ENCODE results near the gene C19orf25. TPM values are rescaled to one million over a fixed set of nuclear protein-coding genes. Genes with fewer than 3 reads are reported as not detected.

The C19orf25 gene
- total RNA-seq, 2 experiments from 2014 or later = 17.5 to 20.8 TPM

DNA sequence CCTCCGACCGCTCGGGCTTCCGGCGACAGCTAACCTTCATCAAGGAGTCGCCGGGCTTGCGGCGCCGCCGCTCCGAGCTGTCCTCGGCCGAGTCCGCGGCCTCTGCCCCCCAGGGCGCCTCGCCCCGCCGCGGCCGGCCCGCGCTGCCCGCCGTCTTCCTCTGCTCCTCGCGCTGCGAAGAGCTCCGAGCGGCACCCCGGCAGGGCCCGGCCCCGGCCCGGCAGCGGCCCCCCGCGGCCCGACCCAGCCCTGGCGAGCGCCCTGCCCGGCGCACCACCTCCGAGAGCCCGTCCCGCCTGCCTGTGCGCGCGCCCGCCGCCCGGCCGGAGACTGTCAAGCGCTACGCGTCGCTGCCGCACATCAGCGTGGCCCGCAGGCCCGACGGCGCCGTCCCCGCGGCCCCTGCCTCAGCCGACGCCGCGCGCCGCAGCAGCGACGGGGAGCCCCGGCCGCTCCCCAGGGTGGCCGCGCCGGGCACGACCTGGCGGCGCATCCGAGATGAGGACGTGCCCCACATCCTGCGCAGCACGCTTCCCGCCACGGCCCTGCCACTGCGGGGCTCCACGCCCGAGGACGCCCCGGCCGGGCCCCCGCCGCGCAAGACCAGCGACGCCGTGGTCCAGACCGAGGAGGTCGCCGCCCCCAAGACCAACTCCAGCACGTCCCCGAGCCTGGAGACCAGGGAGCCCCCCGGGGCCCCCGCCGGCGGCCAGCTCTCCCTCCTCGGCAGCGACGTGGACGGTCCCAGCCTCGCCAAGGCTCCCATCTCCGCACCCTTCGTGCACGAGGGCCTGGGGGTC is 9.6 kb downstream of the C19orf25 start:
- DNase-seq = no peak
- intact Hi-C loops (cut with micrococcal nuclease) = loop anchor here (2.0 to 5.0 kb wide), 2 partner anchors 43 to 288 kb away; partner anchors contain the start of gene ADAMTSL5
- Mint-ChIP-seq H3K9me3 (no peaks in the 10 kb centered on the region), H3K36me3 (ENCODE audit: low read depth) (no peaks in the 10 kb centered on the region), H3K27ac (no peak overlapping the region), H3K27me3 (ENCODE audit: low read depth) (peaks cover 17% of the 10 kb centered on the region), H3K4me3 (no peak overlapping the region), H3K4me1 (ENCODE audit: low read depth) (peaks cover 17% of the 10 kb centered on the region)
- CTCF ChIA-PET = interaction anchor here (1.3 kb wide), 1 partner anchor 25 kb away, joined by 3 read pairs; no protein-coding TSS in a partner anchor

DNA sequence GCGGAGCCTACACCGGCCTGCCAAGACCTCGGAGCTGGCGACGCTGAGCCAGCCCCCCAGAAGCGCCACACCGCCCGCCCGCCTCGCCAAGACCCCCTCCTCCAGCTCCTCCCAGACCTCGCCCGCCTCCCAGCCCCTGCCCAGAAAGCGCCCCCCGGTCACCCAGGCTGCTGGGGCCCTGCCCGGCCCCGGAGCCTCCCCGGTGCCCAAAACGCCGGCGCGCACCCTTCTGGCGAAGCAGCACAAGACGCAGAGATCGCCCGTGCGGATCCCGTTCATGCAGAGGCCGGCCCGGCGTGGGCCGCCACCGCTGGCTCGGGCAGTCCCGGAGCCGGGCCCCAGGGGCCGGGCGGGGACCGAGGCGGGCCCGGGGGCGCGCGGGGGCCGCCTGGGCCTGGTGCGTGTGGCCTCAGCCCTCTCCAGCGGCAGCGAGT is 10.2 kb downstream of the C19orf25 start:
- peaks cover 17% of the 10 kb centered on the region for H3K4me1 Mint-ChIP-seq (ENCODE audit: low read depth)
- intact Hi-C loops (cut with micrococcal nuclease) = loop anchor here (5.0 kb wide), 1 partner anchor 288 kb away; no protein-coding TSS in a partner anchor
- DNase-seq = no peak
- no peak overlapping the region for H3K27ac Mint-ChIP-seq
- CTCF ChIA-PET = interaction anchor here (1.3 kb wide), 1 partner anchor 25 kb away, joined by 3 read pairs; no protein-coding TSS in a partner anchor
- H3K4me3 Mint-ChIP-seq = peak overlapping the region; percentile 36
- H3K36me3 Mint-ChIP-seq (ENCODE audit: low read depth) = no peaks in the 10 kb centered on the region
- no peaks in the 10 kb centered on the region for H3K9me3 Mint-ChIP-seq
- peaks cover 17% of the 10 kb centered on the region for H3K27me3 Mint-ChIP-seq (ENCODE audit: low read depth)

DNA sequence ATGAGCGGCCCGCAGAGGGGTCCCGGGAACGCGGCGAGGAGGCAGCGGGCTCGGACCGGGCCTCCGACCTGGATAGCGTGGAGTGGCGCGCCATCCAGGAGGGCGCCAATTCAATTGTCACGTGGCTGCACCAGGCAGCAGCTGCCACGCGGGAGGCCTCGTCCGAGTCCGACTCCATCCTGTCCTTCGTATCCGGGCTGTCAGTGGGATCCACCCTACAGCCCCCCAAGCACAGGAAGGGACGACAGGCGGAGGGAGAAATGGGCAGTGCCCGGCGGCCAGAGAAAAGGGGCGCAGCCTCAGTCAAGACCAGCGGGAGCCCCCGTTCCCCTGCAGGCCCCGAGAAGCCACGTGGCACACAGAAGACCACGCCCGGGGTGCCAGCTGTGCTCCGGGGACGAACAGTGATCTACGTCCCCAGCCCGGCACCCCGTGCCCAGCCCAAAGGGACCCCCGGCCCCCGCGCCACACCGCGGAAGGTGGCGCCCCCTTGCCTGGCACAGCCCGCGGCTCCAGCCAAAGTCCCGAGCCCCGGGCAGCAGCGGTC is 10.7 kb downstream of the C19orf25 start:
- intact Hi-C loops (cut with micrococcal nuclease) = loop anchor here (5.0 kb wide), 1 partner anchor 289 kb away; no protein-coding TSS in a partner anchor
- Mint-ChIP-seq H3K4me1 (ENCODE audit: low read depth) (peaks cover 17% of the 10 kb centered on the region), H3K4me3 (peak overlapping the region; percentile 36), H3K36me3 (ENCODE audit: low read depth) (no peaks in the 10 kb centered on the region), H3K9me3 (no peaks in the 10 kb centered on the region), H3K27me3 (ENCODE audit: low read depth) (peaks cover 17% of the 10 kb centered on the region), H3K27ac (no peak overlapping the region)
- DNase-seq = no peak
- CTCF ChIA-PET = interaction anchor here (1.3 kb wide), 1 partner anchor 24 kb away, joined by 3 read pairs; no protein-coding TSS in a partner anchor

DNA sequence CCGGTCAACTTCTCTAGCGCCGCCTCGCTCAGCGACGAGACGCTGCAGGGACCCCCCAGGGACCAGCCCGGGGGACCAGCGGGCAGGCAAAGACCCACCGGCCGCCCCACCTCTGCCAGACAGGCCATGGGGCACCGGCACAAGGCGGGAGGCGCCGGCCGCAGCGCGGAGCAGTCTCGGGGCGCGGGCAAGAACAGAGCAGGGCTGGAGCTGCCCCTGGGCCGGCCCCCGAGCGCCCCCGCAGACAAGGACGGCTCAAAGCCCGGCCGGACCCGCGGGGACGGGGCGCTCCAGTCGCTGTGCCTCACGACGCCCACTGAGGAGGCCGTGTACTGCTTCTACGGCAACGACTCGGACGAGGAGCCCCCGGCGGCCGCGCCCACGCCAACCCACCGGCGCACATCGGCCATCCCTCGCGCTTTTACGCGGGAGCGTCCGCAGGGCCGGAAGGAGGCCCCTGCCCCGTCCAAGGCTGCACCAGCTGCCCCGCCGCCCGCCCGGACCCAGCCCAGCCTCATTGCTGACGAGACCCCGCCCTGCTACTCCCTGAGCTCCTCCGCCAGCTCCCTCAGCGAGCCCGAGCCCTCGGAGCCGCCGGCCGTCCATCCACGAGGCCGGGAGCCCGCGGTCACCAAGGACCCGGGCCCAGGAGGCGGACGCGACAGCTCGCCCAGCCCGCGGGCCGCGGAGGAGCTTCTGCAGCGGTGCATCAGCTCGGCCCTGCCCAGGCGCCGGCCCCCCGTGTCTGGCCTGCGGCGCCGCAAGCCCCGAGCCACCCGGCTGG is 11.3 kb downstream of the C19orf25 start:
- no peak overlapping the region for H3K4me3 Mint-ChIP-seq
- intact Hi-C loops (cut with micrococcal nuclease) = loop anchor here (5.0 kb wide), 1 partner anchor 290 kb away; no protein-coding TSS in a partner anchor
- no peaks in the 10 kb centered on the region for H3K9me3 Mint-ChIP-seq
- H3K27me3 Mint-ChIP-seq (ENCODE audit: low read depth) = peaks cover 17% of the 10 kb centered on the region
- H3K4me1 Mint-ChIP-seq (ENCODE audit: low read depth) = peaks cover 14% of the 10 kb centered on the region
- no peak for DNase-seq
- no peak overlapping the region for H3K27ac Mint-ChIP-seq
- CTCF ChIA-PET = interaction anchor here (1.3 kb wide), 2 partner anchors 17 to 23 kb away, joined by 3 to 4 read pairs; no protein-coding TSS in a partner anchor
- H3K36me3 Mint-ChIP-seq (ENCODE audit: low read depth) = no peaks in the 10 kb centered on the region

DNA sequence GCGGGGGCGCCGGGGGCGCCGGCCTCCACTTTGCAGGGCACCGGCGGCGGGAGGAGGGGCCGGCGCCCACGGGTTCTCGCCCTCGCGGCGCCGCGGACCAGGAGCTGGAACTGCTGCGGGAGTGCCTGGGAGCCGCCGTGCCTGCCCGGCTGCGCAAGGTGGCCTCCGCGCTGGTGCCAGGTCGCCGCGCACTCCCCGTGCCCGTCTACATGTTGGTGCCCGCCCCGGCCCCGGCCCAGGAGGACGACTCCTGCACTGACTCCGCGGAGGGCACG is 11.9 kb downstream of the C19orf25 start:
- intact Hi-C loops (cut with micrococcal nuclease) = loop anchor here (5.0 kb wide), 1 partner anchor 290 kb away; no protein-coding TSS in a partner anchor
- CTCF ChIA-PET = interaction anchor here (1.0 to 1.3 kb wide), 3 partner anchors 9 to 24 kb away, joined by 3 to 4 read pairs (median 4); partner anchors contain the start of gene REEP6
- H3K9me3 Mint-ChIP-seq = no peaks in the 10 kb centered on the region
- no peak overlapping the region for H3K27ac Mint-ChIP-seq
- peaks cover 17% of the 10 kb centered on the region for H3K27me3 Mint-ChIP-seq (ENCODE audit: low read depth)
- H3K4me3 Mint-ChIP-seq = no peak overlapping the region
- no peak for DNase-seq
- no peaks in the 10 kb centered on the region for H3K36me3 Mint-ChIP-seq (ENCODE audit: low read depth)
- peaks cover 14% of the 10 kb centered on the region for H3K4me1 Mint-ChIP-seq (ENCODE audit: low read depth)

DNA sequence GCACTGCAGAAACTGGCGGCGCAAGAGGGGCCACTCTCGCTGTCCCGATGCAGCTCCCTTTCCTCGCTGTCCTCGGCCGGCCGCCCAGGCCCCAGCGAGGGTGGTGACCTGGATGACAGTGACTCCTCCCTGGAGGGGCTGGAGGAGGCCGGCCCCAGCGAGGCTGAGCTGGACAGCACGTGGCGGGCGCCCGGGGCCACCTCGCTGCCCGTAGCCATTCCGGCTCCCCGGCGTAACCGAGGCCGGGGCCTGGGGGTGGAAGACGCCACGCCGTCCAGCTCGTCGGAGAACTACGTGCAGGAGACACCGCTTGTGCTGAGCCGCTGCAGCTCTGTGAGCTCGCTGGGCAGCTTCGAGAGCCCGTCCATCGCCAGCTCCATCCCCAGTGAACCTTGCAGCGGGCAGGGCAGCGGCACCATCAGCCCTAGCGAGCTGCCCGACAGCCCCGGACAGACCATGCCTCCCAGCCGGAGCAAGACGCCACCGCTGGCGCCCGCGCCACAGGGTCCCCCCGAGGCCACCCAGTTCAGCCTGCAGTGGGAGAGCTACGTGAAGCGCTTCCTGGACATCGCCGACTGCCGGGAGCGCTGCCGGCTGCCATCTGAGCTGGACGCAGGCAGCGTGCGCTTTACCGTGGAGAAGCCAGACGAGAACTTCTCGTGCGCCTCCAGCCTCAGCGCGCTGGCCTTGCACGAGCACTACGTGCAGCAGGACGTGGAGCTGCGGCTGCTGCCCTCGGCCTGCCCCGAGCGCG is 12.4 kb downstream of the C19orf25 start:
- peaks cover 11% of the 10 kb centered on the region for H3K4me1 Mint-ChIP-seq (ENCODE audit: low read depth)
- peaks cover 13% of the 10 kb centered on the region for H3K27me3 Mint-ChIP-seq (ENCODE audit: low read depth)
- no peak overlapping the region for H3K4me3 Mint-ChIP-seq
- DNase-seq = no peak
- H3K27ac Mint-ChIP-seq = no peak overlapping the region
- CTCF ChIA-PET = interaction anchor here (0.6 to 1.8 kb wide), 6 partner anchors 9 to 48 kb away, joined by 3 to 4 read pairs (median 4); partner anchors contain the start of gene REEP6
- H3K9me3 Mint-ChIP-seq = no peaks in the 10 kb centered on the region
- intact Hi-C loops (cut with micrococcal nuclease) = loop anchor here (5.0 kb wide), 1 partner anchor 291 kb away; no protein-coding TSS in a partner anchor
- no peaks in the 10 kb centered on the region for H3K36me3 Mint-ChIP-seq (ENCODE audit: low read depth)

DNA sequence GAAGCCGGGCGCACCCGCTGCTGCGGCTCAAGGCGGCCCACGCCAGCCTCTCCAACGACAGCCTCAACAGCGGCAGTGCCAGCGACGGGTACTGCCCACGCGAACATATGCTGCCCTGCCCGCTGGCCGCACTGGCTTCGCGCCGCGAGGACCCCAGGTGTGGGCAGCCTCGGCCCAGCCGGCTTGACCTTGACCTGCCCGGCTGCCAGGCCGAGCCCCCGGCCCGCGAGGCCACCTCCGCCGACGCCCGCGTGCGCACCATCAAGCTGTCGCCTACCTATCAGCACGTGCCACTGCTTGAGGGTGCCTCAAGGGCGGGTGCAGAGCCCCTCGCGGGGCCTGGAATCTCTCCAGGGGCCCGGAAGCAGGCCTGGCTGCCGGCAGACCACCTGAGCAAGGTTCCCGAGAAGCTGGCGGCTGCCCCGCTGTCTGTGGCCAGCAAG is 13.0 kb downstream of the C19orf25 start:
- intact Hi-C loops (cut with micrococcal nuclease) = loop anchor here (5.0 kb wide), 1 partner anchor 291 kb away; no protein-coding TSS in a partner anchor
- Mint-ChIP-seq H3K36me3 (ENCODE audit: low read depth) (no peaks in the 10 kb centered on the region), H3K27me3 (ENCODE audit: low read depth) (peaks cover 9% of the 10 kb centered on the region), H3K9me3 (no peaks in the 10 kb centered on the region), H3K4me3 (no peak overlapping the region), H3K4me1 (ENCODE audit: low read depth) (peaks cover 5% of the 10 kb centered on the region), H3K27ac (no peak overlapping the region)
- no peak for DNase-seq
- CTCF ChIA-PET = interaction anchor here (0.8 to 1.8 kb wide), 6 partner anchors 8 to 69 kb away, joined by 3 to 4 read pairs (median 4); partner anchors contain the start of gene REEP6

DNA sequence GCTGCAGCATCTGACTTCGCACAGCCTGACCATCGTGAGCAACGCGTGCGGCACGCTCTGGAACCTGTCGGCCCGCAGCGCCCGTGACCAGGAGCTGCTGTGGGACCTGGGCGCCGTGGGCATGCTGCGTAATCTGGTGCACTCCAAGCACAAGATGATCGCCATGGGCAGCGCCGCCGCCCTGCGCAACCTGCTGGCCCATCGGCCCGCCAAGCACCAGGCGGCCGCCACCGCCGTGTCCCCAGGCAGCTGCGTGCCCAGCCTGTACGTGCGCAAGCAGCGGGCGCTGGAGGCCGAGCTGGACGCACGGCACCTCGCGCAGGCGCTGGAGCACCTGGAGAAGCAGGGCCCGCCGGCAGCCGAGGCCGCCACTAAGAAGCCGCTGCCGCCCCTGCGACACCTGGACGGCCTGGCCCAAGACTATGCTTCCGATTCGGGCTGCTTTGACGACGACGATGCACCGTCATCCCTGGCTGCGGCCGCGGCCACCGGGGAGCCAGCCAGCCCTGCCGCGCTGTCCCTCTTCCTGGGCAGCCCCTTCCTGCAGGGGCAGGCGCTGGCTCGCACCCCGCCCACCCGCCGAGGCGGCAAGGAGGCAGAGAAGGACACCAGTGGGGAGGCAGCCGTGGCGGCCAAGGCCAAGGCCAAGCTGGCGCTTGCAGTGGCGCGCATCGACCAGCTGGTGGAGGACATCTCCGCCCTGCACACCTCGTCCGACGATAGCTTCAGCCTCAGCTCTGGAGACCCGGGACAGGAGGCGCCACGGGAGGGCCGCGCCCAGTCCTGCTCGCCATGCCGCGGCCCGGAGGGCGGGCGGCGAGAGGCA is 13.6 kb downstream of the C19orf25 start:
- intact Hi-C loops (cut with micrococcal nuclease) = loop anchor here (5.0 kb wide), 1 partner anchor 292 kb away; no protein-coding TSS in a partner anchor
- no peak overlapping the region for H3K4me3 Mint-ChIP-seq
- CTCF ChIA-PET = interaction anchor here (0.8 to 1.8 kb wide), 3 partner anchors 12 to 68 kb away, joined by 3 to 4 read pairs (median 3); no protein-coding TSS in a partner anchor
- peaks cover 9% of the 10 kb centered on the region for H3K27me3 Mint-ChIP-seq (ENCODE audit: low read depth)
- H3K27ac Mint-ChIP-seq = no peak overlapping the region
- H3K4me1 Mint-ChIP-seq (ENCODE audit: low read depth) = peaks cover 3% of the 10 kb centered on the region
- no peaks in the 10 kb centered on the region for H3K36me3 Mint-ChIP-seq (ENCODE audit: low read depth)
- no peaks in the 10 kb centered on the region for H3K9me3 Mint-ChIP-seq
- DNase-seq = no peak

DNA sequence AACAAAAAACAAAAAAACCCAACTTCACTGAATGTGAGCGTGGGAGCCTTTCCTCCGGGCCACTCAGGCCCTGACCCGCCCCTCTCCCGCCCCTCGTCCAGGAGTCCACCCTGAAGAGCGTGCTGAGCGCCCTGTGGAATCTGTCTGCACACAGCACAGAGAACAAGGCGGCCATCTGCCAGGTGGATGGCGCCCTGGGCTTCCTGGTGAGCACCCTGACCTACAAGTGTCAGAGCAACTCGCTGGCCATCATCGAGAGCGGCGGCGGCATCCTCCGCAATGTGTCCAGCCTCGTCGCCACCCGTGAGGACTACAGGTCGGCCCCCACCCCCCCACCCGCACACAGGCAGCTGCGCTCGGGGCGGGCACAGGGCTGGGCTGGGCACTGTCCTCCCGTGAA is 17.2 kb downstream of the C19orf25 start:
- Mint-ChIP-seq H3K4me3 (no peak overlapping the region), H3K36me3 (ENCODE audit: low read depth) (peaks cover 2% of the 10 kb centered on the region), H3K9me3 (no peaks in the 10 kb centered on the region), H3K27me3 (ENCODE audit: low read depth) (peaks cover 13% of the 10 kb centered on the region), H3K27ac (no peak overlapping the region), H3K4me1 (ENCODE audit: low read depth) (peaks cover 6% of the 10 kb centered on the region)
- CTCF ChIA-PET = no interaction called here
- no peak for DNase-seq
- intact Hi-C loops (cut with micrococcal nuclease) = no loop called here

DNA sequence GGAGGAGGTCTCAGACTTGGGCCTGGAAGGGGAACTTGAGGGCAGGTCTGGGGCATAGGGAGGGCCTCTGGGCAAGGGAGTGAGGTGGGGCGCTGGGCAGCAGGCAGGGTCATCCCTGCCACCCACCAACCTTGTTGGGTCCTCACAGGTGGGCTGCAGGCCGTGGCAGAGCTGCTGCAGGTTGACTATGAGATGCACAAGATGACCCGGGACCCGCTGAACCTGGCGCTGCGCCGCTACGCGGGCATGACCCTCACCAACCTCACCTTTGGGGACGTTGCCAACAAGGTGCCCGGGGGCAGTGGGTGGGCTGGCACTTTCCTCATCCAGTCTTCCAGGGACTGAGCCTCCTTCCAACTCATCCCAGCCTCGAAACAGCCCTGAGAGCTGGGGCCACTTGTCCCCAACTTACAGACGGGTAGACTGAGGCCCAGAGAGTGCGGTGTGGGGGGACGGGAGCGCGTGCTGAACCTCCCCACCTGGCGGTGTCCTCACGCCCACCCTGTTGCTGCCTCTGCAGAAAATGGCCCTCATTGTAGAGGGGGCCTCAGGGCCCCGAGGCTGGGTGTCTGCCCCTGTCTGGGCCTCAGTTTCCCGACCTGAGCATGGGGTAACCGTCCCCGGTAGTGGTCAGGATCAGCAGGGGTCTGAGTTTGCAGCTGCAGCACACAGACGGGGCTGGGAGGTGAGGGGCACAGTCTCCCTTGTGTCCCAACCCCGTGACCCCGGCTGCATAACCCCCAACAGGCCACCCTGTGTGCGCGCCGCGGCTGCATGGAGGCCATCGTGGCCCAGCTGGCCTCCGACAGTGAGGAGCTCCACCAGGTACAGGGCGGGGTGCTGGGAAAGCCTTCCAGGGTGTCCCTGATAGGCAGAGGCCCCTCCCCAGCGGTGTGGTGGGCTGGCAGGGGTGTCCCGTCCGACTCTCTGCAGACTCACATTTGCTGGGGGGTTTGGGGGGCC is 18.7 kb downstream of the C19orf25 start:
- CTCF ChIA-PET = no interaction called here
- intact Hi-C loops (cut with micrococcal nuclease) = no loop called here
- H3K4me1 Mint-ChIP-seq (ENCODE audit: low read depth) = peaks cover 12% of the 10 kb centered on the region
- no peak overlapping the region for H3K27ac Mint-ChIP-seq
- H3K9me3 Mint-ChIP-seq = no peaks in the 10 kb centered on the region
- H3K27me3 Mint-ChIP-seq (ENCODE audit: low read depth) = peaks cover 15% of the 10 kb centered on the region
- no peak overlapping the region for H3K4me3 Mint-ChIP-seq
- no peak for DNase-seq
- peaks cover 2% of the 10 kb centered on the region for H3K36me3 Mint-ChIP-seq (ENCODE audit: low read depth)

All from activated naive CD4-positive, alpha-beta T cell treated with anti-CD3 and anti-CD28 coated beads for 36 hours (primary cell).